Iris pigment epithelial cell (primary cell): ENCODE data around the gene SORCS3.

ENCODE experiments used
- DNase-seq: peaks from one replicate; pipeline ENCODE4 v3.0.0-alpha.2; 2011; ENCODE audit warnings: low read depth

SORCS3 gene

DNA sequence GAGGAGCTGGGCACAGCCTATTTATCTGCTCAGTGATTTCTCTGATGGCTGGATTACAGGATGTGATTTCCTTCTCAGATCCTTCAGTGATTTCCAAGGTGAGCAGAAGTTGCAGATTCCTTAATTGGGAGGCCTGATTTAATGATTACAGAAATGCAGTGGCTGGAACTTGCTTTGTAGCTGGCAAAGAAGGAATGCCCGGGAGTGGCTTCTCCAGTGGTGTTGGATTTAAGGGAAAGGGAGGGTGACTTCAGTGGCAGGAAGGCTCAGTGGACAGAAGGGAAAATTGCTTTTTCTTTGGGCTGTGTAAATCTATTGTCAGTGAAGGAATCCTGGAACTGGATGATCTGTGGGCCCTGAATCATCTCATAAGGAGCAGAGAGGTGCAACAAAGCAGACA, 5.1 kb downstream of the SORCS3 start:
- no peak for DNase-seq

DNA sequence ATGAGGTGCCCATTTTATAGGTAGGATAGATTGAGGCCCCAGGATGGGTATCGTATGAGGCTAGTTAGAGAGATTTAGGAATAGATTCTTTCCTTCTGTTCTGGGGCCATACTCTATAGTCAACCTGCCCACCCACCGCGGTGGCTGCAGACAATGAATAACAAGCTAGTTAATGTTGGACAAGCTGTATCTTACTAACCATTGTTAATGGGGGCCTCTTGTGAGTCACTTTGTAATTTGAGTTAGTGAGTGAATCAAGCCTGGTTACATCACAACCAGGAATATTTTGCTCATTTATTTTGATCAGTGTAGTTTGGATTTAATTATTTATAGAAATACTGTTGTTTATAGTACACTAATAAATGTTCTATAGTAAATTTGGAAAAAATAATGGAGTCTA, 7.3 kb downstream of the SORCS3 start:
- DNase-seq, result no peak

DNA sequence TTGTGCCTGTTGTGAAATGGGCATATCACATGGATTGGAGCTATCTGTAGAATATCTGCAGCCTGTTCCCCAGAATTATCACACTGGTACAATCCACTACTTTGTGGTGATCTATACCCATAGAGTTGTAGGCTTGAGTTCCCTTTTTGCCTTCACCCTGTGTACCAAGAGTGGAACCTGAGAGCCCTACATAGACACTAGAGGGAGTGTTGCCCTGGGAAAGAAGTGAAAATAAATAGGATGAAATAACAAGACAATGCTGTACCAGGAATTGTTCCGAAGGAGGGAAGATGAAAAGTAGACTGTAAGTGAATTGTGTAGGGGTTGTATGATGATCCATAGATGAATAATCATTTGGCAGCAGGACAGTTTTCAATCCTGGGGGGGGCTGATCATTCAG, 9.0 kb downstream of the SORCS3 start:
- no peak for DNase-seq

DNA sequence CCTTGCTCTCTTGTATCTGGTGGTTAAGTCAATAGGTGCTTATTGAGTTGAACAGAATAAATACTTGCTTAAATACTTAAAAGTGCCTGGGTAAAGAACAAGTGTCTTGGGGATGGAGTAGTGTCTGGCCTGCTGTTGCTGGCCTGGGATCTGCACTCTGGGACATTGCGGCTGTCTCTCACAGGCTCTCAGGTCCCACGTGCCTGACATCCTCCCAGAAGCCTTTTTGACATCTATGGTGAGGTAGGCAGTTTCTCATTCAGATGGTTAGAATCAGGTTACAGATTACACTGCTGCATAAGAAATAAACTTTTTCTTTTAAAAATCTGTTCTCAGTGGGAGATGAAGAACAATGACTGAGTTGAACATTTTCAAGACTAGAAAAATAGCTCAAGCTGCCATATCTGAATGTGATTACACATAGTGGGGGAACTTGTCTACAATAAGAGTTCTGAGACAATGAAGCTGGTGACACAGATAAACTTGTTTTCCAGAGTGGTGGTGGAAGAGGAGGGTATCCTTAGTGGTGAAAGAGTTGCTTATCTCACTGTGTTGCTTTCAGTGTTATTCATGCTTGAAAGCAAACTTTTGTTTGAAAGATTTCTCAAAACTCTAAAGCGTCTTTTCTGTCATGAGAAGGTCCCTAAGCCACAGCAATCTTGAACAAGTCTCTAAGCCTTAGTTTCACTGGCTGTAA, 9.7 kb downstream of the SORCS3 start:
- DNase-seq, result no peak

DNA sequence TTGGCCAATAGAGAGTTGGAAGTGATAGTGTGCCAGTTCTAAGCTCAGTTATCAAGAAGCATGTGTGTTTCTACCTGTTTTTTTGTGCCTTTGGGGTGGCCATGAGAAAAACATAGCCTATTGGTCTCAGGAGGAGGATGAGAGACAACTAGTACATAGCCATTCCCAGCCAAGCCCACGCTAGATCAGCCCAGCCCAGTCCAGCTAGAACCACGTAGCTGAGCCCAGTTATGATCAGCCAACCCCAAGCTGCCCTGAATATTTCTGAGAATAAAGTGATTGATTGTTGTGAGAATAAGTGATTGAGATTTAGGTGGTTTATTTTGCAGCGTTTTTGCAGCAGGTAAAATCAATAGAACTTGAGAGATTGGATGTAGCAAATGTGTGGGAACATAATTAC, 15.9 kb downstream of the SORCS3 start:
- no peak for DNase-seq

DNA sequence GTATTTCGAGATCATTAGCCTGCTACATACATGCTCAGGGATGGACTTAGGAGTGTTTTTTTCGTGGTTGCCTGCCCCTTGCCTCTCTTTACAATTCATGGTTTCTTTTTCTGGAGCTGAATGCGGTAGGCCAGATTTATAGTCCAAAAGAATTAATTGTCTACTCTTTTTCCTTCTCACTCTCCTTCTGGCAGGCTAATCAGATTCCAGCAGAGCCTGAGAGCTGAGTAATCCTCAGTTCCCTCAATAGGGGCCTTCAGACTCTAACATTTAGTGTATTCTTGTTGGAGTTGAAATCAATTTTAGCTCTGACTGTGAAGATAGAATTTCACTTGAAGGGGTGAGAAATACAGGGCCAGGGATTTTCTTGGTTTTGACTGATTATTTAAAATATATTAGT, 16.4 kb downstream of the SORCS3 start:
- no peak for DNase-seq

DNA sequence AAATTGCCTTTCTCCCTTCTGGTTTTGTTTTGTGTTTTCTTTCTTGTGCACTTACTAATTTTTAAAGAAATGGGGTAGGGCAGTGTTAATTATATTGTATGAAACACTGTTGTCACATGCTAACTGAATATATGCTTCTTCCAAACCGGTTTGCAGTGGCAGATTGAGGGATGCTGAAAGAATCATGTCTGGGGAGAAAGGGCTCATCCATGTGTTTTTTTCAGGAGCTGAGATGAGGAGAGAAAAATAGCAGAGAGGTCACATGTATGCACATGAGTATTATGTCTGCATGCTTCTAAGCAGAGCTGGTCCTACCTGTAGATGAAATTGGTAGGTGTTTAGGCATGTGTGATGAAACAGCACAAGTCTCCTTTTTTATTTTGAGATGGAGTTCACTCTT, 17.0 kb downstream of the SORCS3 start:
- DNase-seq, result no peak

DNA sequence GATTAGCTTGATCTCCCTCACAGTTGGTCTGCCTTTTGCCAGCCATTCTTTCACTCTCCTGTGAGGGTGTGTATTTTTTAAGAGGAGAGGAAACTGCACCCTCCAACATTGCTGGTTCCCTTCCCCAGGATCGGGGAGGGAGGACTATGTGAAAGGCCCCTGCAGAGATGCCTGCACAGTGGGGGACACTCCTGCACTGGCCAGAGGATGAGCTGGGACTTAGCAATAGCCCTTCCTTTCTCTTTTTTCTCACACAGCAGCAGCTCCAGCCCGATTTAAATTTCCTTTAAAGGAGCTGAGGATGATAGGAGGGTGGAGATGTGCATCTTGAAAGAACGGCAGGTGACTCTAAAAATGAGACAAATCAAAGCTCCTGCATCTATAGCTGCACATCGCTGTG, 18.7 kb downstream of the SORCS3 start:
- no peak for DNase-seq

DNA sequence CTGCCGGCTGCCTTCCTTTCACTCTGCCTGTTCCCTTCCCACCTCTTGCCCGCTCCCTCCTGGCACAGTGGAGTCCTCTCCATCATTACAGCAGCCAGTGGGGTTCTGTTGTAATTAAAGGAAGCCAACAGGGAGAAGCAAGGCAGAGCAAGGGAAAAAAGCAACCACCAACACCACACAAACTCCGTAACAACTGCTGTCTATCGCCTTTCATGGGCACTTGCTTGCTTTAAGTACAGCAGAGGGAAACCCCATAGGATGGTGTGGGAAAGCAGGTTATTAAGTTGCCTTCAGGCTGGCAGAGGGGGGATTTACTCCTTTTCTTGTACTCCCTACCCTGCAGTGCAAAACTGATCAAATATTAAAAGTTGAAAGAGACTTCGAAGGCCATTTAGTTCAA, 22.0 kb downstream of the SORCS3 start:
- no peak for DNase-seq

DNA sequence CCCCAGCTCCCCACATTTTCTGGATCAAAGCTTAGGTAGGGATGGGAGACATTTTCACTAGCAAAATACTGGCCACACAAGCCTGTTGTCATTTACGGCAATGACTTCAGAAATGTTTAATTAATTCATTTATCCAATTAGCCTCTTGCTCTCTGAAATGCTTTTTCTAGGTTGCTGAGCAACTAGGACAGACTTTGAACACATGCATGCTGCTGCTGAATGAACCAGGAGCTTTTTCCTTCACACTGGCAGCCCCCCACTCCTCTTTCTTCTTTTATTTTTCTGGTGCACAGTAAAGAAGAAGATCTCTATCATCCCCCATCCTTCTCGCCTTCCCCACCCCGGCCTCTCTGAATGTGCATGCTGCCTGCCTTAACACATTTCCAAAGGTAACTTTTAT, 22.5 kb downstream of the SORCS3 start:
- no peak for DNase-seq

DNA sequence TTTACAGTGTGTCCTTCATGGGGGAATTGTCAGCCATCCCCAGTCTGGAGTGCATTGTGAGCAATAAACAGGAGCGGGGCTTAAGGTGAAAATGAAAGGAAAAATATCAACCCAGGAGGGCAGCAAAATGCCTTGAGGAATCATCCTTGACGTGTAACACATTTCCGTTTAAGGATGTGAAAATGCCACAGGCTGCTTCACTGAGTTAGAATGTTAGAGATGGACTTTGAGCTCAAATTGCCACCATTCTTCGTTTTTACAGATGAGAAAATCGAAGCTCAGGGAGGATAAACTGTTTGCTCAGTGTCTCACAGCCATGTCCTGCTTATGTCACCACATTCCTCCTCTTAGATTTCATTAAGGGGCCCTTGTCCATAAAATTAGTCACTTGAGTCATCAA, 23.1 kb downstream of the SORCS3 start:
- no peak for DNase-seq

DNA sequence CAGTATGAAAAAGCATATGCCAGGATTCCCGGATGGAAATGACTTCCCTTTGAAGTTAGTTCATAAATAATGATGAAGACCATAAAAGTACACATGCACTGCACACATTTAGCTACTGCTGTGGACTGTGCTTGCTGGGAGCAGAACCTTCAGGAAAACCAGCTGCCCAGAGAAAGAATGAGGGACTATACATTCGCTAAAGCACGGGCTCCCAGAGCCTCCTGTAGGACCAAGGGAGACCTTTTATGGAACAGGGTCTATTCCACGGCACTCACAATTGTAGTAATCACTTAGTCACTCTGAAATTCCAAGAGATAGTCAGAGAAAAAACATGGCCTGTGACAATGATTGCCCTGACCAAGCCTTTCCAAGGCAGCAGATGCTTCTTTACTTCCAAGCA, 24.1 kb downstream of the SORCS3 start:
- DNase-seq, result no peak

DNA sequence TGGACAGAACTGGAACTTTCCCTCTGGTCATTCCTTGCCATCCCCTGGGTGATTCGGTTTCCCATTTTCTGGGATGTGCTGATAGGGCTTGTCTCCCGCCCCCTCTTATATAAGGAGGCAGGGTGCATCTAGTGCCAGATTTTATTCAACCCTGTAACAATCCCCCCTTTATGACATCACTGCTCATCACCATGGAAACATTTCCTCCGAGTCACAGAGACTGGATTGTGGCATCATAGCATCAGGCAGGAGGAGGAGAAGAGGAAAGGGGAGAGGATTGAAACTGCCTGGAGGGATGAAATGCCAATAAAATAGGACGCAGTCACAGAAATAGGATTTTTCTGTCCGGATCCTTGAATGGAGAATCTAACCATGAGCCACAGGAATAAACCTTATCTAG, 25.0 kb downstream of the SORCS3 start:
- DNase-seq, result no peak

DNA sequence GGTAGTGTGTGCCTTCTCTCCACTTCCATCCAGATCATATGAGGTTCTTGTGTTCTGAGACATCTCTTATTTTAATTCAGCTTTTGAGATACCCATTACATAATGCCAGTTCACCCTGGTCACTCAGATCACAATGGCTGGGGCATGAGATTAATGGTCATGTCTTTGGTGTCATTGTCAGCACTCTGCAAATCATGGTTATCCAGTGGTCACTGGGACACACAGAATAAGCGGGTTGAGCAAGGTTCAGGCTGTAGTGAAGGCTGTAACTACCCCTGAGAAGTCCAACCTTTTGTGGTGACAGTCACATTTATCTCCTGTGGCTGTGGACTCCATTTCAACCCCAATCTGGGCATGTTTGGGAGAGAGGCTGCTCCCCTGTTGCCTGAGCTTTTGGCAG, 35.8 kb downstream of the SORCS3 start:
- DNase-seq, result no peak

DNA sequence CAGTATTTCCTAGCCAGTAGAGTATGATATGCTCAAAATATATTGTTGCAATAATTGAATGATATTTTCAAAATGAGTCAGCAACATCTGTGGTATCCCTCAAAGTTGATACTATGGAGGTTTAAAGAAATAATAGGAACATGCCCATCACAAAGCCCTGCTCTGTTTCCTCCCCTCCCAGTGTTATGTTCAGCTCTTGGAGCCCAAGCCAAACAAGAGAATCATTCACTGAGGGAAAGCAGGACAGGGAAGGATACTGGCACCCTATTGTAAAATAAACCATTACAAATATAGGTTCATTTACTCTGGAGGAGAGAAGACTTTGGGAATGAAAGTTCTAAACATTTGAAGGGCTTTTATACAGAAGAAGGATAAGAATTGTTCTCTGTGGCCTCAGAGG, 37.6 kb downstream of the SORCS3 start:
- DNase-seq, result no peak

DNA sequence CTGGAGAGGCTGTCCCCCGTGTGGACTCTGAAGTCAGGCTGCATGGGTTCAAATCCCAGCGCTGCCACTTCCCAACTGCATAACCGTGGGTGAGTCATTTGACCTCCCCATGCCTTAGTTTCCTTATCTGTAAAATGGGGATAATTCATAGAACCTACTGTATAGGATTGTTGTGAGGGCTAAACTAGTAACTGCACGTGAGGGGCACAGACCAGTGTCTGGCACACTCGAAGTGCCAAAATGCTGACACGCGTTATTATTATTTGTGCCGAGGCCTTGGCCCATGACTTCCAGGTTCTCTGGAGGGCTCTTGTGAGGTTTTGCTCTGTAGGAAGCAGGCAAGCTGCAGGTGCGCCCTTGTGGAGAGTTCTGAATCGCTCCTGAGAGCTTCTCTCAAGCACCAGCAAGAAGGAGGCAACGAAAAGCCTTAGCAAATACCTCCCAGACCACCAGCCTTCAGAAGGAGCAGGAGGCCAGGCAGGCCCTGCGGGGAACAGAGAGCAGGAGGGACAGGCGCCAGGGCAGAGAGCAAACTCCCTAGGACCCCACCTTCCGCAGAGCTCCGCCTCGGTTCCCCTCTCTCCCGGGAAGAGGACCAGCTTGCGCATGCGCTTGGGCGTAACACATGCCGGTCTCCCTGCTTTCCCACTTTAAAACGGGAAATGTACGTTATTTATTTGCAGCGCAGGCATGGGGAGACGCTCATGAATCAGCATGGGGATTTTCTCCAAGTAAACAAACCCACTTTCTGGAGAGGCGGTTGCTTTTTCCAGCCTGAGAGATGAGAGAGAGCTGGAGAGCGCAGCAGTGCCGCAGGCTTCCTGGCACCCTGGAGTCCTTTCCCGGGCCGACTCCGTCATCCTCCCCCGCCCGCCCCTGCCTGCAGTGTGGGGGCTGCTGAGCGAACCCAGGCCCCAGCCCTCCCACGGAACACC, 39.6 kb downstream of the SORCS3 start:
- peak; percentile 4 for DNase-seq

DNA sequence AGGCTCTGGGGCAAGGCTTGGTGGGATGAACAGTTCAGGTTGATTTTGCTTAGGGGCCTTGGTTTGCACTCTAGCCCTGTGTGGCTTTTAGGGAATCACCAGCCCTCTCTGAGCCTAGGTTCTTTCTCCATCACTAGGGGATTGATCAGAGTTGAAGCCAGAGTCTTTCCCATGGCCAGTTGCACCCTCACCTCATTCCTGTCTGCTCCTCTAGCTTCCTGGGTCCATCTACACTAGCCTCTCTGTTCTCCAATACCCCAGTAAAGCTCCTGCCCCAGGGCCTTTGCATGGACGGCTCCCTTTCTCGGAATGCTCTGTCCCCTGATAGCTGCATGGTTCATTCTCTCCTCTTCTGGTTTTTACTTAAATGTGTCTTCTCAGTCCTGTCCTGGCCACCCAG, 40.4 kb downstream of the SORCS3 start:
- no peak for DNase-seq

DNA sequence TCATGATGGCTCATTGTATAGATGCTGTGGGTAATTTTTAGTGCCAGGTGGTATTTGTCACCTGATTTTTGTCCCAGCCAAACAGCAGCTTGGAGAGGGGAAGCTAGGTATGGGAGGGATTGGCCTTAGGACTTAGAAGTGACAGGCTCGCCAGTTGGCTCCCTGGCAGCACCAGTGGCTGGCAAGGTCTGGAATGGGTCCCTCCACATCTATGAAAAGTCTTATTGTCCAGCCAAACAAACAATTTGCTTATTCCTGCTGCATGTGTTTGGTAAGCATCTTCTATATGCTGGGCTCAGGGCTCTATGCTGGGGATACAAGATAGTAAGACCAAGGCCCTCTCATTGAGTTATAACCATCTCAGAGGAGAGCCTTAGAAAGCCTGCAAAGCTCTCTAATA, 42.5 kb downstream of the SORCS3 start:
- no peak for DNase-seq

DNA sequence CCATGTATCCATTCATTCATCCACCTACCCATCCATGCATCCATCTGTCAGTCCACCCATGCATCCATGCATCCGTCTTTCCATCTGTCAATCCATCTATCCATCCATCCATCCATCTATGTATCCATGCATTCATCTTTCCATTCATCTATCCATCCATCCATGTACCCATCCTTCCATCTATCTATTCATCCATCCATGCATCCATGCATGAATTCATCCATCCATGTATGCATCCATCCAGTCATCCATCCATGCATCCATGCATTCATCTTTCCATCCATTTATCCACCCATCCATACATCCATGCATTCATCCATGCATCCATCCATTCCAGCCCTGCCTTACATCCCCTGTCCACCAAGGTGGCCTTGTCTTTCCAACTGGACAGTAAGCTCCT, 45.7 kb downstream of the SORCS3 start:
- no peak for DNase-seq

DNA sequence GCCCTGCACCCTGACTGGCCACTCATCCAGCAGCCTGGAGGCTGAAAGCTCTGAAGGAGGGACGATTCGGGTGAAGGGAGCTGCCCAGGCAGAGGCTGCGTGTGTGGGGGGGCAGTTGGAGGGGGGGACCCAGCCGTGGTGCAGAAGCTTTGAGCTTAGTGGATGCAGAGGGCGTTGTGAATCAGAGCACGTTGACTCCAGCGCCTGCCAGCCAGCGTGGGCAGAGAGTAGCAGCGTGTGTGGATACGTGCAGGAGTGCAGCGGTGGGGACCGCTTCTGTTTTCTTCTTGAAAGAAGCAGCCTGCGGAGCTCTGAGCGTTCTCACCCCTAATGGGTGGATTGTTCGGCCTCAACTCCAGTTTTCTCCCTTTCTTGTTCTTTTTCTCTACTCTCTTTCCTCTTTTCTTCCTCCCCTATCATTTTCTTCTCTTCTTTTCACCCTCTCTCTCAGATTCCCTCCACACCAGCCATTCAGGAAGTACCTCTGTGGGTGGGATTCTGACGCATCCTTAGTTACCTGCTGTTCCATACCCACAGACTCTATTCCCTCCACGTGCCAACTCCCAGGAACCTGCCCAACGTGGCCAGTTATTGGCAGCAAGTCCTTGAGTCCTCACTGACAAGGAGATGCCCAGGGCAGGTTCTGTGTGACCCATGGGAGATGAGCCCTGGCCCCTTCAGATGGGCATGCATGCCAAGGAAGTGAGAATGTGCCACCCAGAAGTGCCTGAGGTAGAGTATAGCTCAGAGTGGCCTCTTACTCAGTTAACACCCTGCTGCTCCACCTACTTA, 47.4 kb downstream of the SORCS3 start:
- DNase-seq, result no peak

DNA sequence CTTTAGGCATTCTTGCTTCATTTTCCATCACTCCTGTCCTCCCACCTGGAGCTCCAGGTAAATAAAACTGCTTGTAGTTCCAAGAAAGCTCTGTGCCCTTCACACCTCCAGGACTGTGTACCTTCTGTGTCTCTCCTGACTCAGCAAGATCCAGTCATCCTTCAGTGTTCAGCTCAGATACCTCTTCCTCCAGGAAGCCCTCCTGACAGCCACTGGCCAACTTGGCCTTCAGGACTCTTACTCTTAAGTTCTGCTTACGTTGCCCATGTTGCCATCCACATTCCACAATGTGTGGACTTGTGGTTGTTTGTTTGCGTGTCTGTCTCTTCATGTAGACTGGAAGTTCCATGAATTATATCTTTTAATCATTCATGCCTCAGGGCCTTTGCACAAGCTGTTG, 48.0 kb downstream of the SORCS3 start:
- no peak for DNase-seq

DNA sequence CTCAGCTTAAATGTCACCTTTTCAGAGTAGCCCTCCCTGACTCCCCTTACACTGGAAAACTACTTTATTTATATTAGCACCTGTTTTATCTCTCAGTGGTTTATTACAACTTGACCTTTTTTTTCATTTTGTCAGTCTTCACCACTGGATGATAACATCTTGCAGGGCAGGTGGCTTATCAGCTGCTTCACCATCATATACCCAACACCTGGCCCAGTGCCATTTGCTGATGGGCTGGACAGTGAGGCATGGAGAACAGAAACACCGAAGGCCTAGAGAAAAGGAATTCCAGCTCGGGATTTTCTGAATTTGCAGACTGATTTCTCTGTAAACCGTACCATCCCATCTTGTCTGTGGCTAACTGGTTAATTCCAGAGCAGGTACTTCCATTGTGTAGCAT, 48.5 kb downstream of the SORCS3 start:
- no peak for DNase-seq

DNA sequence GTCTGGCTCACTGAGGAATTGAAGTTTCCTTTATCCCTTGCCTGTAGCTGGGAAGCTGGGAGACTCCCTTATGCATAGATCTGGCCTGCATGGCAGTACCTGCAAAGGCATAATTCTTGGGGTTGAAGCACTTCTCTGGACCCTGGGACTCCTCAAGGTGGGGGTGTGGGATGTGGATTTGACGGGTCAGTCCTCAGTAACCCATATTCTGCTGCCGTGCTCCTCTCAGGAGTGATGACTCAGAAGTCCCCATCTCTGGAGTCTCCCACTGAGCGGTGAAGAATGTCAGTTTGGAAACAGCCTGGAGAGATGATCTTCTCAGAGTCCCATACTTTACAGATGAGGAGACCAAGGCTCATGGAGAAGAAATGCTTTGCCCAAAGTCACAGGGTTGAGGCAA, 49.0 kb downstream of the SORCS3 start:
- no peak for DNase-seq
